ENCODE results near the gene C2CD5.
"Not testable (repeated sequence)": the region's sequence is repeated elsewhere in the genome, so short reads cannot be mapped to it uniquely, and the experiment has no call there.

Gene C2CD5

DNA sequence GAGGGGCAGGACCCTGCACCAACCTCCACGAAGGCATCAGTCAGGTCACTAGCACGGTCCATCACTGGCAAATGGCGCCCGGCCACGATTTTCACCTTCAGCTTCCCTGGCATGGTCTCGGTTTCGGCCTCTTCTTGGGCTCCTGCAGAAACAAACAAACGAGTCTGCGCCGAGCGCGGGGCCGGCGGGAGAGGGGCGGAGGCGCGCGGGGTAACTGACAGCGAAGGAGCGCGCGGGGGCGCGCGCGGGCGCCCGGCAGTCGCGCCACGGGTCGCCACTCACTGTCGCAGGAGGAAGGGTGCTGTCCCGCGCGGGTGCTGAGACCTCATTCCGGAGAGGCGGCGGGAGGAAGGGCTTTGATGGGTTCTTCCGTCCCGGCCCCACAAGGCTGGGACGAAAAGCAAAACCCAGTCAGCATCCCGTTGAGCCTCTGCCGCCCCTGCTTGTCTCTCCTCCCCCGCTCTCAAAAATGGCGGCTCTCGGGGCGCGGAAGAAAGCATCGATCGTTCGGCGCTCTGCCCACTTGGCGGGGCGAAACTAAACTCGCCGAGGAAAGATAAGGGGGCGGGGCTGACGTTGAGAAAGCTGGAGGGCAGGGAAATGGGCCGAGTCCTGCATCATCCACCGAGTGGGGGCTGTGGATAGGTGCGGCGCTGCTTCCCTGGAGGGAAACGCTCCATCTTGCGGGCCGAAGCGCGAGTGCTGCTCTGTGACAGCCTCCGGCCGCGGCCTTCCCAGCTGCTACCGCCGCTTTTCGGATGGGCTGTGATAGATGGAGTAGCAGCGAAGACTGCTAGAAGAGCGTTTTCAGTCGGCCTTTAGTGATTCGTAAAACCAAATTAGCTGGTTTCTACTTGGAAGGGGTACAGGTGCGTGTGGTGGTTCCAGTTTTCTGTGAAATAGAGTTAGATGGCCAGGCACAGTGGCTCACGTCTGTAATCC is at the start of gene C2CD5:
Gene C2CD5, minus strand, starts transcription at position 505 of the 942 bp plus-strand sequence. Its CDS starts 392 bp downstream, at position 113.
- DNase-seq (ENCODE audit: low spot score), result peak; percentile 95

GRCh38 chr12:22593864-22594263 is 49.5 kb upstream of the C2CD5 start:
- no peak for DNase-seq (ENCODE audit: low spot score)

DNA sequence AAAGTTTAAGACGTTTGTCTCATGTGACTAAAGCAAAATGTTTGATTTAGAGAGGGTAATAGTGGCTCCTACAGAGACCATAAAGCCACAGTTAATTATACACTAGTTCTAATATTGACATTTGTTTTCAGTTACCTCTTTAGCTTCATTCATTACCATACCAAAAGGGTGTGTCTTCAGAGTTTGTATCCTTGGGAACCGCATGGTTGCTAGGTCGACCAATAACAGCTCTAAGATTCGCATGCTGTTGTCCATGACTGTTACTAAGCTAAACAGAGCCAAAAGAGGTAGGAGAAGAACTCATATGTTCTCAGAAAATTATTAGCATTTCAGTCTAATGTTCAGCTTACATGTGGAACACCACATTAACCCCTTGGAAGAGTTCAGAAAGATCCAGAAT is 44.5 kb upstream of the C2CD5 start:
- DNase-seq (ENCODE audit: low spot score), result no peak

DNA sequence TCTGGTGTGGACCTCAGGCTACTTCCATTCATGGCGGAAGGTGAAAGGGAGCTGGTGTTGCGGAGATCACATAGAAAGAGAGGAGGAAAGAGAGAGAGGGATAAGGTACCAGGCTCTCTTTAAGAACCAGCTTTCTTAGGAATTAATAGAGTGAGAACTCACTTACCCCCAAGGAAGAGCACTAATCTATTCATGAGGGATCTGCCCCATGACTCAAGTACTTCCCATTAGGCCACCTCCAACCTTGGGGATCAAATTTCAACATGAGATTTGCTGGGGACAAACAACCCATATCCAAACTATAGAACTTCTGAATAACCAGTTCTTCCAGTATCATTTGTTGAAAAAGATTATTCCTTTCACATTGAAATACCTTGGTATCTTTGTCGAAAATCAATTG is 34.0 kb upstream of the C2CD5 start:
- no peak for DNase-seq (ENCODE audit: low spot score)

DNA sequence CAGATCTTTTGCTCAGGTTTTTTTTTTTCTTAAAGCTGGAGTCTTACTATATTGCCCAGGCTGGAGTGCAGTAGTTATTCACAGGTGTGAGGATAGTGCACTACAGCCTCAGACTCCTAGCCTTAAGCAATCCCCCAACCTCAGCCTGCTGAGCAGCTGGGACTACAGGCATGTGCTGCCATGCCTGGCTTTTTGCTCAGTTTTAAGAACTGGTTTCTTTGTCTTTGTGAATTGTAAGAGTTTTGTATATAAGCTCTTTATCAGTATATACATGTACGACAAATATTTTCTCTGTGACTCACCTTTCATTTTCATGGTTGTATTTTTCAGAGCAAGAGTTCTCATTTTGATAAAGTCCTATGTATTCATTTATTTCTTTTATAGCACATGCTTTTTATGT is 33.3 kb upstream of the C2CD5 start:
- DNase-seq (ENCODE audit: low spot score), result no peak

DNA sequence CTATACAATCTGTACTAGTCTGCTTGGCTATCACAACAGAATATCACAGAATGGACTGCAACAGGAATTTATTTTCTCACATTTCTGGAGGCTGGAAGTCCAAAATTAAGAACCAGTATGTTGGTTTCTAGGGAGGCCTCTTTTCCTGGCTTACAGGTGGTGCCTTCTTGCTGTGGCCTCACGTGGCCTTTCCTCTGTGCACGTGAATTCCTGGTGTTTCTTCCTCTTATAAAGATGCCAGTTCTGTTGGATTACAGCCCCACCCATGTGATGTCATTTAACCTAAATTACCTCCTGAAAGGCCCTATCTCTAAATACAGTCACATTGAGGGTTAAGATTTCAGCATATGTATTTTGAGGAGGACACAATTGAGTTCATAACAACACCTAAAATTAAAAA is 32.1 kb upstream of the C2CD5 start:
- DNase-seq (ENCODE audit: low spot score), result no peak

GRCh38 chr12:22576065-22576464 is 31.7 kb upstream of the C2CD5 start:
- DNase-seq (ENCODE audit: low spot score), result no peak

- DNase-seq (ENCODE audit: low spot score), result no peak
Observed at GRCh38 chr12:22574921-22575320, 30.6 kb upstream of the C2CD5 start.

- DNase-seq (ENCODE audit: low spot score), result no peak
Observed at GRCh38 chr12:22573181-22573580, 28.8 kb upstream of the C2CD5 start.

DNA sequence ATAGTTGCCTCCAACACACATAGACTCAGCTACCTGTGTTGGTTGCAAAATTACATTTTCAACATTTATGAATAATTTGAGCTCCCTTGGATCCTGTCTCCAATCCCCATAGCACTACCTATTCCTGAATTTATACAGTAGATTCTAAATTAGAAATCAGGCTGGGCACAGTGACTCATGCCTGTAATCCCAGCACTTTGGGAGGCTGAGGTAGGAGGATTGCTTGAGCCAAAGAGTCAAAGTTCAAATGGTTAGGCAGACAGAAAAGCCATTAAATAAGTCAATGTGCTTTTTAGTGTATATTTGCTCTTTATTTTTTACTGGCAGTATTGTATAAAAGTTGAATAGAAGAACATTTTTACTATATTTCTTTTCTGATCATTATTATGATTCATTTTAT is 24.9 kb upstream of the C2CD5 start:
- DNase-seq (ENCODE audit: low spot score), result no peak

- no peak for DNase-seq (ENCODE audit: low spot score)
Observed at GRCh38 chr12:22562036-22563028, 18.0 kb upstream of the C2CD5 start.

DNA sequence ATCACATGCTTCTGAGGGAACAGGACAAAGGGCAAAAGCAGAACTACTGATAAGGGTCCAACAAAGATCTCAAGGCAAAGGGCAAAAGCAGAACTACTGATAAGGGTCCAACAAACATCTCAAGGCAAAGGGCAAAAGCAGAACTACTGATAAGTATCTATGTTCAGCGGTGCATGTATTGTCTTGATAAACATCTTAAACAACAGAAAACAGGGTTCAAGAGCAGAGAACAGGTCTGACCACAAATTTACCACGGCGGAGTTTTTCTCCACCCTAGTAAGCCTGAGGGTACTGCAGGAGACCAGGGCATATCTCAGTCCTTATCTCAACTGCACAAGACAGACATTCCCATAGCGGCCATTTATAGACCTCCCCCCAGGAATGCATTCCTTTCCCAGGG is 10.4 kb upstream of the C2CD5 start:
- not testable (repeated sequence) for DNase-seq (ENCODE audit: low spot score)

DNA sequence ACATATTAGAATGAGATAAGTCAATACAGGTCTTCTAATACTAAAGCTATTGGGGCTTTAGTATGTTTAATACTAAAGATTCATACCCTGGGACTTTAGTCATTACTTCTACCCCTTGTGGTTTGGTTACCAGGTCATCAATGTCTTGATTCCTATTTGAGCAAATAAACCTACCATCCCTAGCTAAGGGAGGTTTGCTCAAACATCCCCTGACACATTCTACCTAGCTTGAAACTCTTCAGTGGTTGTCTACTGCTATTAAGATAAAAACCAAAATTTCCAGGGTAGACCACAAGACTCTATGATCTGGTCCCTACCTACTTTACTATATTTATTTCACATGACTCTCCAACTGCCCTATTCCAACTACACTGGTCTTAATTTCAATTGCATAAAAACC is 7.3 kb upstream of the C2CD5 start:
- no peak for DNase-seq (ENCODE audit: low spot score)

GRCh38 chr12:22545255-22545654 is 913 bp upstream of the C2CD5 start:
- no peak for DNase-seq (ENCODE audit: low spot score)

DNA sequence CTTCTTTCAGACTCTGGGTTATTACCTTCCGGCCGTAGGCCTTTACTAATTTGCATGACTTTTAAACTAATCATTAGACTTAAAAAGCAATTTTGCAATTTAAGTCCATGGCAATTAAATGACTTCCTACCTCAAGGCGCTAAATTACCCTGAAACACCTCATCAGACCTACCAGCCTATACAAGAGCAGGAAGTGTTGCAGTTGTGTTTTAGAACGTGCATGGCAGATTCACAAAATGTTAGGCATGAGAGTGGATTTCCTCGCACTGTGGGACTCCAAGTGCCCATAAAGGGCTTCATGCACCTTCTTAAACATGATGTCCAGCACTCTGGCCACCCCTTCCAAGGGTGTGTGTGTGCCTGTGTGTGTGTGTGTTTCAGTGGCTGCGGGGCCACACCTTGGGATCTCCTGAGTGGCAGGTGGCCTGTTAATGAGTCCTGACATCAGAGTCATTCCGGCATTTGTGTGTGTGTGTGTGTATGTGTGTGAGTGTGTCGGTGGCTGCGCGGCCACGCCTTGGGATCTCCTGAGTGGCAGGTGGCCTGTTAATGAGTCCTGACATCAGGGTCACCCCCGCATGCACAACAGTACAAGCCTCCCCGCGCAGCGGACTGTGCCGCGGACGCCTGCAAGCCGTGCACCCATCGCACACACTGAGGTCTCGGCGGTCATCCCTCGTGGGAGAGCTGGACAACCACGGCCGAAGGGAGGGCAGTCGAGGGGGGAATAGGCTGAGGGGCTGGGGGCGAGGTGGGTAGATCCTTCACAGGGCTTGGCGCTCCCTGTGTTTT is 900 bp downstream of the C2CD5 start:
- peak; percentile 42 for DNase-seq (ENCODE audit: low spot score)

GRCh38 chr12:22541496-22542155 is 2.7 kb downstream of the C2CD5 start:
- DNase-seq (ENCODE audit: low spot score), result no peak

DNA sequence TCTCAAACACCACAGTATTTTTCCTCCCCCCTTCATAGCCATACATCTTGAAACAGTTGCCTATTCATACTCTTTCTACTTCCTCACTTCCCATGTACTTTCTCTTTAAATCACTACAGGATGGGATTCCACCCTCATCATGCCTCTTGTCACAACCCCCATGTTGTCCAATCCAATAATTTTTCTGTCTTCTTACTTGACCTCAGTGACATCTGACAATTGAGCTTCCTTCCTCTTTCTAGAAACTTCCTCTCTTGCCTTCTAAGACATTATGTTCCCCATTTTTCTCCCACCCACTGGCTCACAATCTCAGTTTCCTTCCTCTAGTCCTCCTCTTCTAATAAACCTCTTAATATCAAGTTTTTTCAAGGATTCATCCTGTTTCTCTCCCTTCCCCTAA is 5.3 kb downstream of the C2CD5 start:
- DNase-seq (ENCODE audit: low spot score), result no peak

- no peak for DNase-seq (ENCODE audit: low spot score)
Observed at GRCh38 chr12:22538311-22538710, 6.0 kb downstream of the C2CD5 start.

DNA sequence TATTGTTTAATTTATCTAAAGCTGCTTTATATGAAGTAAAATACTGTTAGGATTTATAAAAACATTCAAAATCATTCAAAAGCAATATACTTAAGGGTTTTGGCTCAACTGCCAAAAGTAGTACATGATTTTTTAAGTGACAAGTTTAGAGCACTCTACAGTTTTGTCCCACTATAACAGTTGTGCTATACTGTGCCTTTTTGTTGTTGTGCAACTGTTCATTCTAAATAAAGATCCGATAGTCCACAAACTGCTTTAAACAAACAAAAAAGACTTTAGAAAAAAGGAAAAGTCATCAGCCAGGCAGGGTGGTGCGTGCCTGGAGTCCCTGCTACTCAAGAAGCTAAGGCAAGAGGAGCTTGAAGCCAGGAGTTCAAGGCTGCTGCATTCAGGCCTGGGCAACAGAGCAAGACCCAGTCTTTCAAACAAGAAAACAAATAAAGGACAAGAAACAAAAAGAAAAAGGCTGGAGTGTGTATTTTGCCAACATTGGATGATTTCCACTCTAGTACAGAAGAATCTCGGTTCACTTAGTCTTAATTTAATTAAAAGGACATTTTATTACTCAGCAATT is 7.3 kb downstream of the C2CD5 start:
- DNase-seq (ENCODE audit: low spot score), result no peak

- DNase-seq (ENCODE audit: low spot score), result no peak
Observed at GRCh38 chr12:22536346-22536945, 7.9 kb downstream of the C2CD5 start.

- DNase-seq (ENCODE audit: low spot score), result no peak
Observed at GRCh38 chr12:22535478-22535877, 8.9 kb downstream of the C2CD5 start.

Measured in hematopoietic multipotent progenitor cell treated with erythropoietin and hydrocortisone succinate and interleukin-3 and kit ligand, for 17 days (in vitro differentiated cells).